ENCODE measurements around the gene SNAPIN. TPM values are rescaled to one million over a fixed set of nuclear protein-coding genes. Genes with fewer than 3 reads are reported as not detected.
A peak's percentile ranks its signal among the peaks of the same experiment; 100 is the strongest.
"Not testable (repeated sequence)": the region's sequence is repeated elsewhere in the genome, so short reads cannot be mapped to it uniquely, and the experiment has no call there.

The SNAPIN gene
- total and polyA plus RNA-seq, 9 donors = 31.6 to 70.2 (median 39.5) TPM

- H3K4me3 ChIP-seq = no peak overlapping the region
Measured at GRCh38 chr1:153639280-153639679, 19.2 kb upstream of the SNAPIN start.

GRCh38 chr1:153640213-153640612 is 18.3 kb upstream of the SNAPIN start:
- 93 to 97% (median 97%) methylated on average over 5 of the region's 5 CpGs for WGBS, 3 donors
- H3K27me3 ChIP-seq; H3K27ac ChIP-seq; H3K36me3 ChIP-seq; H3K4me3 ChIP-seq; intact Hi-C loops (cut with DNase I); H3K9me3 ChIP-seq: not testable (repeated sequence)
- H3K4me1 ChIP-seq (ENCODE audit: insufficient read depth) = peaks cover 13% of the 10 kb centered on the region
- DNase-seq = peak in 1 of 5 donors; percentile 14

More at GRCh38 chr1:153639280-153639679, 19.2 kb upstream of the SNAPIN start:
- WGBS, 3 donors = 80 to 85% (median 83%) methylated on average over 3 of the region's 3 CpGs
- peaks cover 11% of the 10 kb centered on the region for H3K4me1 ChIP-seq (ENCODE audit: insufficient read depth)
- intact Hi-C loops (cut with DNase I) = loop anchor here in 1 of 4 donors (10.0 kb wide), 1 partner anchor 124 kb away; no protein-coding TSS in a partner anchor
- no peaks in the 10 kb centered on the region for H3K36me3 ChIP-seq
- no peak for TF ChIP-seq CTCF (IDR thresholded peaks at IDR 0.05)
- no peak for TF ChIP-seq EP300 (IDR thresholded peaks at IDR 0.05)
- TF ChIP-seq POLR2A (IDR thresholded peaks at IDR 0.05) = no peak
- no peak overlapping the region for H3K27ac ChIP-seq
- H3K27me3 ChIP-seq = no peaks in the 10 kb centered on the region
- no peaks in the 10 kb centered on the region for H3K9me3 ChIP-seq
- peak in 1 of 5 donors; percentile 4 for DNase-seq

- DNase-seq = no peak
- H3K9me3 ChIP-seq = no peaks in the 10 kb centered on the region
- no peak overlapping the region for H3K27ac ChIP-seq
- peaks cover 11% of the 10 kb centered on the region for H3K4me1 ChIP-seq (ENCODE audit: insufficient read depth)
- no peak overlapping the region for H3K4me3 ChIP-seq
- 60 to 67% (median 61%) methylated on average over 6 of the region's 6 CpGs for WGBS, 3 donors
- intact Hi-C loops (cut with DNase I) = no loop called here
- H3K36me3 ChIP-seq = no peaks in the 10 kb centered on the region
- TF ChIP-seq EP300 (IDR thresholded peaks at IDR 0.05) (no peak), POLR2A (IDR thresholded peaks at IDR 0.05) (no peak), CTCF (IDR thresholded peaks at IDR 0.05) (no peak)
- no peaks in the 10 kb centered on the region for H3K27me3 ChIP-seq
Measured at GRCh38 chr1:153640861-153641260, 17.6 kb upstream of the SNAPIN start.

GRCh38 chr1:153642161-153642560 is 16.3 kb upstream of the SNAPIN start:
- Histone ChIP-seq H3K4me3 (no peak overlapping the region), H3K27ac (no peak overlapping the region), H3K4me1 (ENCODE audit: insufficient read depth) (peaks cover 4% of the 10 kb centered on the region), H3K36me3 (no peaks in the 10 kb centered on the region), H3K27me3 (no peaks in the 10 kb centered on the region), H3K9me3 (no peaks in the 10 kb centered on the region)
- no peak for DNase-seq
- intact Hi-C loops (cut with DNase I) = no loop called here
- WGBS, 3 donors = 72 to 79% (median 78%) methylated on average over 11 of the region's 11 CpGs
- TF ChIP-seq POLR2A (IDR thresholded peaks at IDR 0.05) (no peak), CTCF (IDR thresholded peaks at IDR 0.05) (no peak), EP300 (IDR thresholded peaks at IDR 0.05) (no peak)

- Histone ChIP-seq H3K27ac (no peak overlapping the region), H3K36me3 (no peaks in the 10 kb centered on the region), H3K4me3 (no peak overlapping the region), H3K9me3 (no peaks in the 10 kb centered on the region), H3K4me1 (ENCODE audit: insufficient read depth) (peaks cover 3% of the 10 kb centered on the region), H3K27me3 (no peaks in the 10 kb centered on the region)
- intact Hi-C loops (cut with DNase I) = no loop called here
- DNase-seq = no peak
- WGBS, 3 donors = 79 to 86% (median 81%) methylated on average over 11 of the region's 11 CpGs
- TF ChIP-seq CTCF (IDR thresholded peaks at IDR 0.05) (no peak), EP300 (IDR thresholded peaks at IDR 0.05) (no peak), POLR2A (IDR thresholded peaks at IDR 0.05) (no peak)
Measured at GRCh38 chr1:153643100-153643499, 15.4 kb upstream of the SNAPIN start.

Measured in ovary (tissue), 9 donors.